GM12864 (cell line): ENCODE measurements around the gene SPDEF.

Experiments used
- DNase-seq: peaks from one replicate; pipeline ENCODE4 v3.0.0-alpha.2; 2011; ENCODE audit warnings: low read depth
- H3K4me3 ChIP-seq: 2 replicates; pipeline ENCODE4 v1.5.1; 2011; ENCODE audit warnings: mild to moderate bottlenecking, low read depth, low read length, control low read depth
- TF ChIP-seq, protein P1 (sequence below): IDR thresholded peaks from 2 replicates; pipeline ENCODE4 v1.5.1; 2011; ENCODE audit warnings: low read depth, mild to moderate bottlenecking, moderate library complexity, low read length, control low read depth, inconsistent platforms; ENCODE audit errors: missing control alignments

The SPDEF gene

DNA sequence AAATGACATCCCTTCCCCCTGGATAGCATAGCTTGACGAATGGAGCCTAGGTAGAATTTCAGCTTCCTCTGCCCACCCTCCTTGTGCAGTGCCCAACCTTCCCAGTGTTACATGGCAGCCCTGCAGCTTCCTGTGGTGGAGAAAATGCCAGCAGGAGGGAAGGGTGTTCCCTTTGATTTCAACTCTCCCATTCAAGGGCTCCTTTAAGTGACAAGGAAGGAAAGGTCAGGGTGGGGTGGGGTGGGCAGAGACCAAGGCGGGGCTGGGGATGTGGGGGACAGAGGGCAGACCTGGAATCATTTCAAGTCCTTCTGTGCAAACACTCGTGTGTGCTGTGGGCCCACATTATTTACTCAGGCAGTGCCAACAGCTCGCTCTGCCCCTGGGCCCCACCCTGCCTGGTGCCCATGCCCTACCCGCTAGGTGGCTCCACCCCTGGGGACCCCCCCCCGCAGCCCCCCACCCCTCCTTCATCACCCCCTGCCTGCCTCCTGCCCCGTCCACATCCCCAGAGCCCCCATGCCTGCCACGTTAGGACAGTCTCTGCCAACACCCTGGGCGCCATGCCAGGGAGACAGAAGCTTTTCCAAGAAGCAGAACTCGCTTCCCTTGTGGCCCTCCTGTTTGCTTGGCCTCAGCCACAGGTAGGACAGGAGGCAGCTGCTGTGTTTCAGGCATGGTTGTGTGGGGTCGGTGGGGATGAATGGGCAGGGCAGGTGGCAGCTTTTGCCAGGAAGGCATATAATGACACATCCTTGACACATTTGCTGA is 9.4 kb downstream of the SPDEF start:
- H3K4me3 ChIP-seq, result no peak overlapping the region
- no peak for DNase-seq
- TF ChIP-seq, protein P1, sequence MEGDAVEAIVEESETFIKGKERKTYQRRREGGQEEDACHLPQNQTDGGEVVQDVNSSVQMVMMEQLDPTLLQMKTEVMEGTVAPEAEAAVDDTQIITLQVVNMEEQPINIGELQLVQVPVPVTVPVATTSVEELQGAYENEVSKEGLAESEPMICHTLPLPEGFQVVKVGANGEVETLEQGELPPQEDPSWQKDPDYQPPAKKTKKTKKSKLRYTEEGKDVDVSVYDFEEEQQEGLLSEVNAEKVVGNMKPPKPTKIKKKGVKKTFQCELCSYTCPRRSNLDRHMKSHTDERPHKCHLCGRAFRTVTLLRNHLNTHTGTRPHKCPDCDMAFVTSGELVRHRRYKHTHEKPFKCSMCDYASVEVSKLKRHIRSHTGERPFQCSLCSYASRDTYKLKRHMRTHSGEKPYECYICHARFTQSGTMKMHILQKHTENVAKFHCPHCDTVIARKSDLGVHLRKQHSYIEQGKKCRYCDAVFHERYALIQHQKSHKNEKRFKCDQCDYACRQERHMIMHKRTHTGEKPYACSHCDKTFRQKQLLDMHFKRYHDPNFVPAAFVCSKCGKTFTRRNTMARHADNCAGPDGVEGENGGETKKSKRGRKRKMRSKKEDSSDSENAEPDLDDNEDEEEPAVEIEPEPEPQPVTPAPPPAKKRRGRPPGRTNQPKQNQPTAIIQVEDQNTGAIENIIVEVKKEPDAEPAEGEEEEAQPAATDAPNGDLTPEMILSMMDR, result no peak

DNA sequence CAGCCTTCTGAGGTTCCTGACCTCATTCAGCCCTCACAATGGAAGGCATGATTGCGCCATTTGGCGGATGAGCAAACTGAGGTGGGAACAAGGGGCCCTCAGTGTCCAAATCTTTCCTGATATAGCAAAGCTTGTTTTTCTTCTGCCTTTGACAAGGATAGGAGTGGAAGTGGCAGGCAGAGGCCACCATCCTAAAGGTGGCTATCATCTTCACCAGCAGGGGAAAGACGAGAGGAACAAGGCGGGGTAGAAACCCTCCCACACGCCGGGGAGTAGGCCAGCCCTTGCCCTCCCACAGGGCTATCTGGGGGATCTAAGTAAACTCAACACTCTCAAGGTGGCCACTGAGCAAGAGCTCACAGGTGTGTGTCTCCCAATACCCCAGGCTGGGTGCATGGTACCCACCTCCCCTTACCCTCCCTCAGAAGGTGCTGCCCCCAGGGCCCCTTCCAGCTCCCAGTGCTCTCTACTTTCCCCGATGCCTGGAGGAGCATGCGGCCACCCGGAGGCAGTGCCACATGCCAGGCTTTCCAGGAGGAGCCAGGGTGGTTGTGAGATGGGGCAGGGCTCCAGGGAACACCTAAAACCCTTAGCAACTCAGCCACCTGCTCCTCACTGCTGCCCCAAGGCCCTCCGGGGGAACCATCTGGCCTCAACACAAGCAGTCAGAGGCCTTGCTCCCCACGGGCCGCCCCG is 11.2 kb downstream of the SPDEF start:
- DNase-seq, result no peak
- TF ChIP-seq, protein P1, result no peak
- H3K4me3 ChIP-seq, result no peak overlapping the region

DNA sequence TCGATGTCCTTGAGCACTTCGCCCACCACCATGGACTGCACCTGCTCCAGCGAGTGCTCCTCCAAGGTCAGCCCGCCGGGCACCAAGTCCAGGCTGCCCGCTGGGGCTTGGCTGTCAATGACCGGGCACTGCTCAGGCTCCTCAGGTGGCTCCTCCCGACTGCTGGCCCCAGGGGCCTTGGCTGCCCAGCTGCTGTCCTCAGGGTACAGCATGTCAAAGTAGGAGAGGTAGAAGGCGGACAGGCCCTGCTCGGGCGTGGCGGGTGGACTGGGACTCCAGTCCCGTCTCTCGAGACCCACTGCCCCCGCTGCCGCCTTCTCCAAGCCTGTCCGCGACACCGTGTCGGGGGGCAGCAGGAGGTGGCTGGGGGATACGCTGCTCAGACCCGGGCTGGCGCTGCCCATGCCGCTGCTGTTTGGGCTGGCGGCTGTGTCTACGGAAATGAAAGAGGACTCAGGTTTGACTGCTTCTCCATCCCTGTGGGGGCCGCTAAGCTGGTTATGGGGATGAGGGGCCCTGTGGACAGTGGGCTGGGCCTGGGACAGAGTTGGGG is 12.0 kb downstream of the SPDEF start:
- TF ChIP-seq, protein P1, result no peak
- no peak for DNase-seq
- no peak overlapping the region for H3K4me3 ChIP-seq

DNA sequence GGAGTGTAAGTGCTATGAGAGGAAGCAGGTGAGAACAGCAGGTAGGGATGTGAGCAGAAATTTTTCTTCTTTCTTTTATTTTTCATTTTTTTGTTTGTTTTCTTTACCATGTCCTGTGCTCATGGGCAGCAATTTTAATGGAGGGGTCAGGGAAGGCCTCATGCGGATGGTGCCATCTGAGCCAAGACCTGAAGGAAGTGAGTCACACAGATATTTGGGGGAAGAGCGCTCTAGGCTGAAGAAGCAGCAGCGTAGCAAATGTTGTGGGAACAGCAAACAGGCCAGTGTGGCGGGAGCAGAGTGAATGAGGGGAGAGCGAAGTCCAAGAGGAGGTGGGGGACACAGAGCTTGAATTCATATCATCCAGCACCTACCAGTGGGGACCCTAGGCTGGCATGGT is 12.7 kb downstream of the SPDEF start:
- H3K4me3 ChIP-seq, result no peak overlapping the region
- no peak for DNase-seq
- TF ChIP-seq, protein P1, result no peak

DNA sequence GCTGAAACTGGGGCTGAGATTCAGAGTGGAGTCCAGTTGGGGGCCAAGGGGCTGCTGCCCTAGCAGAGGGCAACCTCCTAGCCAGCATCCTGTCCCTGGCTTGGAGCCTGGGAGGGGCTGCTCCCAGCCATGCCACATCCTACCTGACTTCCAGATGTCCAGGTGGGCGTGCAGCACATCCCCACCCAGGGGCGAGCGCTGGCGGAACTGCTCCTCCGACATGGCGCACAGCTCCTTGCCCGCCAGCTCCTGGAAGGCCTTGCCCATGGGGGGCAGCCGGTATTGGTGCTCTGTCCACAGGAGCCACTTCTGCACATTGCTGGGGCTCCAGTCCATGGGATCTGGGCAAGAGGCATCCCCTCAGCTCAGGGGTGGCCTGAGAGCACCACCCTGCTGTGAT is 15.3 kb downstream of the SPDEF start:
- H3K4me3 ChIP-seq, result no peak overlapping the region
- no peak for DNase-seq
- TF ChIP-seq, protein P1, result no peak

DNA sequence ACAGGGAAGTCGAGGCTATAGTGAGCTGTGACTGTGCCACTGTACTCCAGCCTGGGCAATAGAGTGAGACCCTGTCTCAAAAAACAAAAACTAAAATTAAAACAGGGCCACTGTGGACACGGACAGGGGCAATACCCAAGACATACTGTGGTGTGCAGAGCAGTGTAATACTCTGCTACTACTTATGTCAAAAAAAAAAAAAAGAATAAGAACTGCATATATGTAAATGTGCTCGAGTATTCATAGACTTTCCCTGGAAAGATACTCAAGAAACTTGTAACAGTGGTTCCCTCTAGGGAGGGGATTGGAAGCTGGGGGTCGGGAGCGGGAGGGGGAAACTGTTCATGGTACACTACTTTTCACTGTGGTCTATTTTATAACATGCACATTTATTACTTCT is 15.9 kb downstream of the SPDEF start:
- TF ChIP-seq, protein P1, result no peak
- no peak overlapping the region for H3K4me3 ChIP-seq
- no peak for DNase-seq
